ENCODE results near the gene SLC23A1.

The SLC23A1 gene

DNA sequence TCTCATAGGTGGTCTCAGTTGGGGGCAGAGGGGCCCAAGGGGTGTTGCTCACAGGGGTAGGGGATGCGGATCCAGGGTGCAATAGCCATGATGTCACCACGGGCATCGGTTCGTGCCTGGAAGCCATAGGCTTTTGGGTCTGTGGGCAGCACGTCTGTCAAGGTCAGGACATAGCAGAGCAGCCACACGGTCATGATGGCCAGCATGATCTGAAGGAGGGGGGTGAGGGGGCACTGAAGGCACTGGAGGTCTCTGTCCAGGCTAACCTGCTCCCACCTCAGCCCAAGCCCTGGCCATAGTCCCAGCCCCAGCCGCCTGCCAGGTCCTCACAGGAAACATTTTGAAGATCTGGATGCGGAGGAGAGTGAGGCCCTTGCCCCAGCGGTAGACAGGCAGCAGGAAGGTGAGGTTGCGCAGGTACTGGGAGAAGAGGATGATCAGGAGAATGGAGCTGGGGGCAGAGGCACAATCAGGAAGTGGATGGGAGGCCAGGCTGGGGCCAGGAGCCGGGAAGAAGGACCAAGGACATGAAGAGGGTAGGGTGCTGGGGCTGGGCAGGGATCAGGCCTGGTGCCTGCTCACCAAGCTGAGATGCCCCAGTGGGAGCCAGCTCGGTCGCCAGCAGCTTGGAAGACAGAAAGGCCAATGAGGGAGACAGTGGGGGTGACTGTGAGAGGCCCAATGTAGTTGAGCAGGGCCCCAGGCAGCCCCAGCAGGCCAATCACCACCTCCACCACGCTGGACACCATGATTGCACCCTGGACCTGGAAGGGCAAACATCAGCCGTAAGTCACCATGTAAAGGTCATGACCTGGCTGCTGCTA, 3.3 kb downstream of the SLC23A1 start:
- Histone ChIP-seq H2AFZ (ENCODE audit: low read length, unreplicated experiment) (no peak overlapping the region), H3K4me1 (ENCODE audit: control insufficient read depth, insufficient read depth, low read length, unreplicated experiment) (peaks cover 6% of the 10 kb centered on the region), H3K27me3 (ENCODE audit: insufficient read depth, low read length) (no peaks in the 10 kb centered on the region), H3K27ac (ENCODE audit: low read depth, low read length) (no peak overlapping the region), H3K36me3 (ENCODE audit: insufficient read depth, low read length) (no peaks in the 10 kb centered on the region), H3K4me3 (ENCODE audit: low read depth, low read length) (no peak overlapping the region), H3K79me2 (ENCODE audit: control insufficient read depth, insufficient read depth, low read length, unreplicated experiment) (no peaks in the 10 kb centered on the region)

DNA sequence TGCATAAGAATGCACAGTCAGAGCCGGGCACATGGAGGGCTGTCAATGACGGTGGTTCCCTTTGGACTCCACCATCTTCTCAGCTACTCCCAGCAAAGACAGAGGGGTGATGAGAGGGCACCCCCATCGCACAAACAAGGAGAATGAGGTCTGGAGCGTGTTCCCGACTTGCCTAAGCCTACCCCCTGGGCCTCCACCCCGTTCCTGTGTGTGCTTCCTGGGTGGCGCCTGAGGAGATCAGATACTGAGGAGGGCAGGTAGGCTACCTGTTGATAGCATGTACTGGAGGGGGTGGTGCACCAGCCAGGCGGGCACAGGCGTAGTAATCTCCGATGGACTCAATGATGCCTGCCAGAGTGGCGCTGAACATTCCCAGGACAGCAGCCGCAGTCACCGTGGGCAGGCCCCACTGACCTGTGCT, 4.1 kb downstream of the SLC23A1 start:
- H3K4me1 ChIP-seq (ENCODE audit: control insufficient read depth, insufficient read depth, low read length, unreplicated experiment), result peaks cover 2% of the 10 kb centered on the region
- no peaks in the 10 kb centered on the region for H3K27me3 ChIP-seq (ENCODE audit: insufficient read depth, low read length)
- no peak overlapping the region for H3K4me3 ChIP-seq (ENCODE audit: low read depth, low read length)
- no peak overlapping the region for H2AFZ ChIP-seq (ENCODE audit: low read length, unreplicated experiment)
- no peak overlapping the region for H3K27ac ChIP-seq (ENCODE audit: low read depth, low read length)
- H3K79me2 ChIP-seq (ENCODE audit: control insufficient read depth, insufficient read depth, low read length, unreplicated experiment), result no peaks in the 10 kb centered on the region
- H3K36me3 ChIP-seq (ENCODE audit: insufficient read depth, low read length), result no peaks in the 10 kb centered on the region

DNA sequence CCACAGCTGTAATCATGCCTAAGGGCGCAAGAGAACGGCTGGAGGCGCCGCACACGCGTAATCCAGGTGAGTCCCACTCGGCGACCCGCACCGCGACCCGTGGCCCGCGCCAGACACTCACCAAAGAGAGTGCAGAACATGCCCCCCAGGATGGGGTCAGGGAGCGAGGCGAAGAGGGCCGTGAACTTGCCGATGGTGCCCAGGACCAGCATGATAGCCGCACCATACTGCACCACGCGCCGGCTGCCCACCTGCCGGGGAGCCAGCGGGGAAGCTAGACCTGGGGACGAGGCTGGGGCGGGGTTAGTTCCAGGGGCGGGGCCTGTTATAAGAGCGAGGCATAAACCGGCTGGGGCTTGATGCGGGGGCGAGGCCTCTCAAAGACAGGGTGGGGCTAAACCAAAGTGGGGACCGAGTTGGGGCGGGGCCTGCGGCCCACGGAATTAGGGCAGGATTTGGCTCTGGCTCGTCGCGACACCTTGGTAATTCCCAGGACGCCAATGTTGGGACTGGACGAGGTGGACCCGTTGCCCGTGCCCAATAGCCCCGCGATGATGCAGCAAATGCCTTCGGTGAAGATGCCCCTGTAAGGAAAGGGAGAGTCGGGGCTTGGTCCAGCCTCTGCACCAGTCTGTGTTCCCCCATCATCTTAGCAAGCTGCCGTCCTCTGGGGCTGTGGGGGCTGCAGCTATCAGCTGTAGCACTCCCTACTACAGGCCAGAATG, 4.8 kb downstream of the SLC23A1 start:
- no peaks in the 10 kb centered on the region for H3K36me3 ChIP-seq (ENCODE audit: insufficient read depth, low read length)

DNA sequence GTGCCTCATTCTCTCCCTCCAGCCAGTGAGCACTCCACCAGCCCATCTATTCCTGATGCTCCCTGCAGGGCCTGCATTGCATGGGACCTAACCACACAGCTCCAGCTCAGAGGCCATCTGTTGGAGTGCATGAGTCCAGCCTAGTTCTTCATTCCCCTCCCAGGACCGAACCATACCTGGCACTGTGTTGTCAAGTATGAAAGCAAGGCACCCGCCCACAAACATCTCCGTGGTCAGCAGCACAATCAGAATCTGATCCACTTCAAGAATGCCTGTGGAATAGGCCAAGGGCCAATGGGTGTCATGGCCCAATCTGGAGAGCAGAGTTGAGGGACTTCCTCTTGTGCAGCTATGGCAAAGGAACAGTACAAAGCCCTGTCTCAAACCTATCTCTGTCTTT, 5.9 kb downstream of the SLC23A1 start:
- no peak overlapping the region for H3K4me3 ChIP-seq (ENCODE audit: low read depth, low read length)
- no peaks in the 10 kb centered on the region for H3K27me3 ChIP-seq (ENCODE audit: insufficient read depth, low read length)
- peaks cover 13% of the 10 kb centered on the region for H3K4me1 ChIP-seq (ENCODE audit: control insufficient read depth, insufficient read depth, low read length, unreplicated experiment)
- H3K36me3 ChIP-seq (ENCODE audit: insufficient read depth, low read length), result no peaks in the 10 kb centered on the region
- no peaks in the 10 kb centered on the region for H3K79me2 ChIP-seq (ENCODE audit: control insufficient read depth, insufficient read depth, low read length, unreplicated experiment)
- H3K27ac ChIP-seq (ENCODE audit: low read depth, low read length), result no peak overlapping the region
- H2AFZ ChIP-seq (ENCODE audit: low read length, unreplicated experiment), result no peak overlapping the region

More for the DNA sequence above, 4.8 kb downstream of the SLC23A1 start:
- Histone ChIP-seq H3K4me3 (ENCODE audit: low read depth, low read length) (no peak overlapping the region), H3K4me1 (ENCODE audit: control insufficient read depth, insufficient read depth, low read length, unreplicated experiment) (peaks cover 9% of the 10 kb centered on the region), H3K27me3 (ENCODE audit: insufficient read depth, low read length) (no peaks in the 10 kb centered on the region), H3K79me2 (ENCODE audit: control insufficient read depth, insufficient read depth, low read length, unreplicated experiment) (no peaks in the 10 kb centered on the region), H3K27ac (ENCODE audit: low read depth, low read length) (no peak overlapping the region), H2AFZ (ENCODE audit: low read length, unreplicated experiment) (no peak overlapping the region)

DNA sequence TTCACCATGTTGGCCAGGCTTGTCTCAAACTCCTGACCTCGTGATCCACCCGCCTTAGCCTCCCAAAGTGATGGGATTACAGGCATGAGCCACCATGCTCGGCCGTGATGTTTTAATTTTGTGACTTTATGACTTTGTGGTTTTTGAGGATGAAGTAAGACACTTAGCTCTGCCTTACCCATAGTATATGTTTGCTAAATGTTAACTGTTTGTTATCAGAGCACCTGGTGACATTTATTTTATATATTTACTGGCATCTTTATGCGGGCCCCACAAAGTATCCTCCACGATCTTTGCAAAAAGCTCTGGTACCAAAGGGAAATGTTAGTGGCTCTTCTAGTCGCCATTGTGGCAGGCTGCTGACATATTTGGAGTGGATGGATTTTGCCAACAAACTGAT, 6.7 kb downstream of the SLC23A1 start:
- peaks cover 13% of the 10 kb centered on the region for H3K4me1 ChIP-seq (ENCODE audit: control insufficient read depth, insufficient read depth, low read length, unreplicated experiment)
- no peak overlapping the region for H3K4me3 ChIP-seq (ENCODE audit: low read depth, low read length)
- no peaks in the 10 kb centered on the region for H3K79me2 ChIP-seq (ENCODE audit: control insufficient read depth, insufficient read depth, low read length, unreplicated experiment)
- no peak overlapping the region for H2AFZ ChIP-seq (ENCODE audit: low read length, unreplicated experiment)
- H3K36me3 ChIP-seq (ENCODE audit: insufficient read depth, low read length), result peaks cover 7% of the 10 kb centered on the region; the same call in 1 of the 2 replicates
- no peaks in the 10 kb centered on the region for H3K27me3 ChIP-seq (ENCODE audit: insufficient read depth, low read length)
- H3K27ac ChIP-seq (ENCODE audit: low read depth, low read length), result no peak overlapping the region

DNA sequence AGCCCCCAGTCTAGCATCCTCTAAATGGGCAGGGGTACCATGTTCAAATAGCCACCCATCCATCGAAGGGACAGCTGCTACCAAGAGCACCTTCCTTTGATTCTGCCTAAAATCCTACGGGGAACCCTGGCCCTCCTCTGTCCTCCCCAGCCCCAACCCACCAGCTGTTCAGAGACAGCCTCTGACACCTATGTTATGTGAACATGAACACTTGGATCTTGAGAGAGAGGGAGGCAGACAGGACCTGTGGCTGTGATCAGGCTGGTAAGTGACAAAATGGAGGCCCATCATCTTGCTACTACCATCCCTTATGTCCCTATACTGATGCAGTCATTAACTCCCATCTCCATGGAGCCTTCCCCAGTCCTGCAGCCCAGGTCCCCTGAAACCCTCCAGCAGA, 8.2 kb downstream of the SLC23A1 start:
- Histone ChIP-seq H3K4me3 (ENCODE audit: low read depth, low read length) (no peak overlapping the region), H2AFZ (ENCODE audit: low read length, unreplicated experiment) (no peak overlapping the region), H3K4me1 (ENCODE audit: control insufficient read depth, insufficient read depth, low read length, unreplicated experiment) (peaks cover 13% of the 10 kb centered on the region), H3K79me2 (ENCODE audit: control insufficient read depth, insufficient read depth, low read length, unreplicated experiment) (no peaks in the 10 kb centered on the region), H3K27ac (ENCODE audit: low read depth, low read length) (no peak overlapping the region), H3K36me3 (ENCODE audit: insufficient read depth, low read length) (peaks cover 11% of the 10 kb centered on the region; the same call in 1 of the 2 replicates), H3K27me3 (ENCODE audit: insufficient read depth, low read length) (no peaks in the 10 kb centered on the region)

DNA sequence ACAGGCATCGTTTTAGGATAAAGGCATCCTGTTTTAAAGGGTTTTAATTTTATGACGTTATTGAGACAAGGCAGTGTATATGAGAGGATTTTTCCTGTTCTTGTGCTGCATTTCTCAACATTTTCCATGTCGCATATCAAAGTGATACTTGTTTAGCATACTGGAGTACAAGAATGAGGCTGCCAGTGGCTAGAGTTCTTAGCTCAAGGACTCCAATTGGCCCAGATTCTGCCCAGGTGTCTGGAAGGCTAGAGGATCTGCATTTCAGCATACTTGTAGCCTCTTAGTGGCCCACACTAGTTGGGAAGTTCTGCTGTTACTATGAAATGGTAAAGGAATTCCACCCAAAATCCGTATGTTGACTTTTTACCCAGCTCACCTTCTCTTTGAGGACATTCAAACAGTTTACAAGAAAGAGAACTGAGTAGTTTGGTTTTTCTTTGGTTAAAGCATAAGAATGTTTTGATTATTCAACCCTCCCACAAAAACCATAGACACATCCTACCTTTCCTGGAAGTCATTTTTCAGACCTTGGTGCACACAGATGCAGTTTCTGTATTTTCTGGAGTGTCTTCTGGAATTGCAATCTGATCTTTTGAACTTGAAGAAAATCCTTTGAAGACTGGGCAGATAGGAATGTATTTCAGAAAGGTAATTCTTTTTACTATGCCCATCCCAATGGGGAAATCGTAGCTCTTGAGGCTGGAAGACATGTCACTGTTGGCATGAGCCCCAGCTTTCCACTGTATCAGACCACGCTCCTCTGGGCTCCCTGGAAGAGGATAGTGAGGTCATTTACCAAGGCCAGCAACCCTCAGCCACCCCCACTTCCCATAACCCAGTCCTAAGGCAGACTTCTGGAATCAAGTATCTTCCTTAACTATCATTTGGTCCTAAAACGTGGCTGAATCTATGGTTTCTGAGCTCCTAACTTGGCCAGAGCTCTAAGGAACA, 11.3 kb downstream of the SLC23A1 start:
- Histone ChIP-seq H3K4me3 (ENCODE audit: low read depth, low read length) (no peak overlapping the region), H3K4me1 (ENCODE audit: control insufficient read depth, insufficient read depth, low read length, unreplicated experiment) (peaks cover 20% of the 10 kb centered on the region), H3K27ac (ENCODE audit: low read depth, low read length) (no peak overlapping the region), H3K27me3 (ENCODE audit: insufficient read depth, low read length) (no peaks in the 10 kb centered on the region), H2AFZ (ENCODE audit: low read length, unreplicated experiment) (no peak overlapping the region), H3K36me3 (ENCODE audit: insufficient read depth, low read length) (peaks cover 25% of the 10 kb centered on the region), H3K79me2 (ENCODE audit: control insufficient read depth, insufficient read depth, low read length, unreplicated experiment) (no peaks in the 10 kb centered on the region)

DNA sequence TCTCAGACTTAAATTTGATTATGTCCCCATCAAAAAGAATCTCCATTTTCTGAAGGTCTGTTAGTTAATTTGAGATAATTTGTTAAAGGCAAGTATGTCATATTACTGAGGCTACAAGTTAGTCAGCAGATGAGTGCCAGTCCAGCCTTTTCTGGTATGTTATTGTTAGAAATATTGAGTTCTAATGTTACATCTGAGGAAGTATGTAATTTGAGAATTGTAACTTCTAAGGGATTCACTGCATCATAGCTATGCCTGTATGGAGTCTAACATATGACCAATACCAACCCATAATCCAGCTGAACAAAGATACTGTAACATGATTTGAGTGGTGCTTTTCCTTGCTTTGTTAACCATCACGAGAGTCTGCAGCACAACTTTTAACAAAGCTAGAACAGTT, 13.9 kb downstream of the SLC23A1 start:
- Histone ChIP-seq H3K27me3 (ENCODE audit: insufficient read depth, low read length) (no peaks in the 10 kb centered on the region), H3K36me3 (ENCODE audit: insufficient read depth, low read length) (peaks cover 31% of the 10 kb centered on the region), H3K79me2 (ENCODE audit: control insufficient read depth, insufficient read depth, low read length, unreplicated experiment) (peaks cover under 1% of the 10 kb centered on the region), H3K4me3 (ENCODE audit: low read depth, low read length) (no peak overlapping the region), H3K27ac (ENCODE audit: low read depth, low read length) (peak overlapping the region; percentile 57), H2AFZ (ENCODE audit: low read length, unreplicated experiment) (no peak overlapping the region), H3K4me1 (ENCODE audit: control insufficient read depth, insufficient read depth, low read length, unreplicated experiment) (peaks cover 20% of the 10 kb centered on the region)

DNA sequence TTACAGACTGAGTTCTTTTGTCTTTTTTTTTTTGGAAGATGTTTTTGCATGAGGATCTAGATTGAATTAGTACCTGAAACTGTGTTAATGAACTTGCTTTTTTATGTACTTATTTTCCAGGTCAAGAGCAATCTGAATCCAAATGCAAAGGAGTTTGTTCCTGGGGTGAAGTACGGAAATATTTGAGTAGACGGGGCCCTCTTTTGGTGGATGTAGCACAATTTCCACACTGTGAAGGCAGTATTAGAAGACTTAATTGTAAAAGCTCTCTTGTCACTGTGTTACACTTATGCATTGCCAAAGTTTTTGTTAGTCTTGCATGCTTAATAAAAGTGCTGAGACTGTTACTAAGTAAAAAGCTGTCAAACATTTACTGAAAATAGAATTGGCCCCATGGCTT, 14.5 kb downstream of the SLC23A1 start:
- Histone ChIP-seq H3K27ac (ENCODE audit: low read depth, low read length) (peak overlapping the region; percentile 57), H3K36me3 (ENCODE audit: insufficient read depth, low read length) (peaks cover 36% of the 10 kb centered on the region)

DNA sequence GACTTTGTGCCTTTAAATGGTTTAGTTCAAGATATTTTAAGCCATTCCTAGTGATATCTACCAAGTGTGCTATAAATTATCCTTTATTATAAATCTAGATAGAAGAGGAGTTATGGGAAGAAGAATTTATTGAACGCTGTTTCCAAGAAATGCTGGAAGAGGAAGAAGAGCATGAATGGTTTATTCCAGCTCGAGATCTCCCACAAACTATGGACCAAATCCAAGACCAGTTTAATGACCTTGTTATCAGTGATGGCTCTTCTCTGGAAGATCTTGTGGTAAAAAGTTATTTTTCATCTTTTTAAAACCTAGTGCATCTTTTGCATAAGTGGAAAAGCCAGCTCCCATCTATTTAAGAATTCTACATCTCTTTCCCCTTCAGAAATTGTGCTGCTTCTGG, 18.6 kb downstream of the SLC23A1 start:
- peaks cover 43% of the 10 kb centered on the region for H3K79me2 ChIP-seq (ENCODE audit: control insufficient read depth, insufficient read depth, low read length, unreplicated experiment)
- H3K36me3 ChIP-seq (ENCODE audit: insufficient read depth, low read length), result peaks cover 27% of the 10 kb centered on the region

More for the DNA sequence above, 14.5 kb downstream of the SLC23A1 start:
- no peaks in the 10 kb centered on the region for H3K27me3 ChIP-seq (ENCODE audit: insufficient read depth, low read length)
- no peak overlapping the region for H2AFZ ChIP-seq (ENCODE audit: low read length, unreplicated experiment)
- no peak overlapping the region for H3K4me3 ChIP-seq (ENCODE audit: low read depth, low read length)
- H3K4me1 ChIP-seq (ENCODE audit: control insufficient read depth, insufficient read depth, low read length, unreplicated experiment), result peaks cover 15% of the 10 kb centered on the region
- peaks cover 6% of the 10 kb centered on the region for H3K79me2 ChIP-seq (ENCODE audit: control insufficient read depth, insufficient read depth, low read length, unreplicated experiment)

More for the DNA sequence above, 18.6 kb downstream of the SLC23A1 start:
- H3K4me1 ChIP-seq (ENCODE audit: control insufficient read depth, insufficient read depth, low read length, unreplicated experiment), result peaks cover 15% of the 10 kb centered on the region
- H3K4me3 ChIP-seq (ENCODE audit: low read depth, low read length), result no peak overlapping the region
- H3K27ac ChIP-seq (ENCODE audit: low read depth, low read length), result no peak overlapping the region
- no peaks in the 10 kb centered on the region for H3K27me3 ChIP-seq (ENCODE audit: insufficient read depth, low read length)
- H2AFZ ChIP-seq (ENCODE audit: low read length, unreplicated experiment), result no peak overlapping the region

Data from ACC112 (cell line).